ENCODE measurements around the gene TYW5. TPM values are rescaled to one million over a fixed set of nuclear protein-coding genes. Genes with fewer than 3 reads are reported as not detected.

The TYW5 gene
- polyA plus RNA-seq, 1 experiment: 6.7 TPM

- Histone ChIP-seq H3K27ac (ENCODE audit: low read depth, low read length) (no peak overlapping the region), H3K9me3 (ENCODE audit: control insufficient read depth, insufficient read depth, low read length) (no peaks in the 10 kb centered on the region), H3K27me3 (ENCODE audit: control insufficient read depth, insufficient read depth, low read length) (no peaks in the 10 kb centered on the region), H3K4me3 (ENCODE audit: low read depth, low read length) (no peak overlapping the region)
- ChIA-PET POLR2A (no interaction called here), CTCF (interaction anchor here (0.6 kb wide), 1 partner anchor 1585 kb away, joined by 5 read pairs; no protein-coding TSS in a partner anchor)
- no peak for DNase-seq (ENCODE audit: low read depth, low spot score)
- TF ChIP-seq CTCF (IDR thresholded peaks at IDR 0.05; ENCODE audit: low read depth, low read length): no peak
Measured at GRCh38 chr2:199882667-199883066, 72.6 kb downstream of the TYW5 start.

Small RNA genes lying within 50 kb of the gene (small RNA-seq; reads per million reads assigned to genes)
- not detected for gene RN7SL717P (ENCODE audit: insufficient read length, low read depth)

Other genes with a start within 250 kb of the TYW5 start
- gene FTCDNL1, start 104.3 kb downstream of the TYW5 start, polyA plus RNA-seq (2011; rRNA removed): 0.10 TPM in 1 of 2 replicates, not detected in the other
- gene C2orf69, start 44.2 kb downstream of the TYW5 start, polyA plus RNA-seq (2011; rRNA removed): 4.3 and 7.0 TPM in 2 replicates
- 15.0 and 19.5 TPM in 2 replicates for gene MAIP1, start 91 bp upstream of the TYW5 start, polyA plus RNA-seq (2011; rRNA removed)